Measurements from ENCODE around the gene MAG.

Gene MAG

DNA sequence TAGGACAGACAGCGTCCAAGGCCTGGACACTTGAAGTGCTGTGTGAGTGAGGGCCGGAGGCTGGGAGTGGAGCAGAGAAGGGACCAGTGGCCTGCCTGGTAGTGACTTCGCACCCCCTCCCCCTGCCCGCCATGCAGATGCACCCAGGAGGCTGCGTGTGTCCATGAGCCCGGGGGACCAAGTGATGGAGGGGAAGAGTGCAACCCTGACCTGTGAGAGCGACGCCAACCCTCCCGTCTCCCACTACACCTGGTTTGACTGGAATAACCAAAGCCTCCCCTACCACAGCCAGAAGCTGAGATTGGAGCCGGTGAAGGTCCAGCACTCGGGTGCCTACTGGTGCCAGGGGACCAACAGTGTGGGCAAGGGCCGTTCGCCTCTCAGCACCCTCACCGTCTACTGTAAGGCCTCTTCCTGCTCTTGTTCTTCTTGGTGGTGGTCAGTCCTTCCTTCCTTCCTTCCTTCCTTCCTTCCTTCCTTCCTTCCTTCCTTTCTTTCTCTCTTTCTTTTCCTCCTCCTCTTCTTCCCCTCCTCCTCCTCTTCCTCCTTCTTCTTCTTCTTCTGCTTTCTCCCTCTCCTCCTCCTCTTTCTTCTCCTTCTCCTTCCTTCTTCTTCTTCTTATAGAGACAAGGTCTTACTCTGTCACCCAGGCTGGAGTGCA is 49.7 kb downstream of the MAG start:
- in situ Hi-C loops (cut with MboI; ENCODE audit: low sequenced_read_pairs) = loop anchor here (10.0 kb wide), 1 partner anchor 123 kb away; no protein-coding TSS in a partner anchor

DNA sequence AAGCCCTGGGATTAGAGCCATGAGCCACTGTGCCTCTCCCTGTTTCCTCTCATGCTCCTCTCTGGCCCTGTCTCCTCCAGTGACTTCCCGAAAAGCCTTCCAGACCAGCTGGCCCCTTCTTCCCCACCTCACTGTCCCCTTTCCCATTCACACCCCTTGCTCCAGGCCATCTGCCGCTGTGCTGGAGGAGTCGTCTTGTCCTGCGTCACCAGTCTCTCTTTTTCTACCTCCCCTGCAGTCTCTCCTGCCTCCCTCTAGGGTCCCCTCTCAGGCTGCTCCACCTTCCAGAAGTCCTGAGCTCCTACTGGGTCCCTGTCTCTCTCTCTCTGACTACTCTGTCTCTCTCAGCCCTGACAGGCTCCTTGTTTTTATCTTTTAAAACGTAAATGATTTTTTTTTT is 50.5 kb downstream of the MAG start:
- in situ Hi-C loops (cut with MboI; ENCODE audit: low sequenced_read_pairs) = loop anchor here (10.0 kb wide), 1 partner anchor 122 kb away; no protein-coding TSS in a partner anchor

DNA sequence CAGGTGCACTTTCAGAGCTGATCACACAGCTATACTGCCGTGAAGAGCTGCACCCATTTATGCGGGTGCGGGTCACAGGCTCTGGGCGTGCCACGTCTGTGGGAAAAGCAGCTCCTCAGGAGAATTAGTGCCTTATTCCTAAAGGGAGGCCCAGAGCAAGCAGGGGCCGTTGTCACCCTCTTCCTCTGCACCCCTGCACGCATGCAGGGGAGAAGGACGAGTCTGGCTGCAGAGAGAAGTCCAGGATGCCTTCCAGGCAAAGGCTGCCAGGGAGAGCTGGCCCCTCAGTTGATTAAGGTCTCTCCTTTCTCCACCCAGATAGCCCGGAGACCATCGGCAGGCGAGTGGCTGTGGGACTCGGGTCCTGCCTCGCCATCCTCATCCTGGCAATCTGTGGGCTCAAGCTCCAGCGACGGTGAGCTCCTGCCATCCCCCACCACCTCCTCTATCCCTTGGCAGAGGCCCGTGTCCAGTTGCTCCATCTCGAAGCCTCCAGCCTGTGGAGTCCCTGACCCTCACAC is 52.6 kb downstream of the MAG start:
- in situ Hi-C loops (cut with MboI; ENCODE audit: low sequenced_read_pairs) = loop anchor here (10.0 kb wide), 1 partner anchor 120 kb away; no protein-coding TSS in a partner anchor

DNA sequence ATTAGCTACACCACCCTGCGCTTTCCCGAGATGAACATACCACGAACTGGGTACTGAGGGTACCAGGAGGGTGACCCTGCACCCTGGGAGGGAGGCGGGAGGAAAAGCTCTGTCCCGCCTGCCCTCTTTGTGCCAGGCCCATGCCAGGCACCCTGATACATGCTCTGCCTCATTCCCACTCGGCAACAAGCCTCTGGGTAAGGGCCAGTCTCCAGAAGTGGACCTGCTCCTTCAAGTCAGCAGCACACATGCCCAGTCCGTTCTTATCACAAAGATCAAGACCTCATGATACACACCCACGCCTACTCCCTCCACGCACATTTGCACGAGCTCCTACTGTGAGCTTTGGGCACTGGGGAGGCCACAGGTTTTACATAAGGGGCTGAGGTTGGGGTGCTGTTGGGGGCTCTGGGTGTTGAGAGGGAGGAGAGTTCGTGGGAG is 53.7 kb downstream of the MAG start:
- in situ Hi-C loops (cut with MboI; ENCODE audit: low sequenced_read_pairs) = loop anchor here (10.0 kb wide), 1 partner anchor 119 kb away; no protein-coding TSS in a partner anchor

DNA sequence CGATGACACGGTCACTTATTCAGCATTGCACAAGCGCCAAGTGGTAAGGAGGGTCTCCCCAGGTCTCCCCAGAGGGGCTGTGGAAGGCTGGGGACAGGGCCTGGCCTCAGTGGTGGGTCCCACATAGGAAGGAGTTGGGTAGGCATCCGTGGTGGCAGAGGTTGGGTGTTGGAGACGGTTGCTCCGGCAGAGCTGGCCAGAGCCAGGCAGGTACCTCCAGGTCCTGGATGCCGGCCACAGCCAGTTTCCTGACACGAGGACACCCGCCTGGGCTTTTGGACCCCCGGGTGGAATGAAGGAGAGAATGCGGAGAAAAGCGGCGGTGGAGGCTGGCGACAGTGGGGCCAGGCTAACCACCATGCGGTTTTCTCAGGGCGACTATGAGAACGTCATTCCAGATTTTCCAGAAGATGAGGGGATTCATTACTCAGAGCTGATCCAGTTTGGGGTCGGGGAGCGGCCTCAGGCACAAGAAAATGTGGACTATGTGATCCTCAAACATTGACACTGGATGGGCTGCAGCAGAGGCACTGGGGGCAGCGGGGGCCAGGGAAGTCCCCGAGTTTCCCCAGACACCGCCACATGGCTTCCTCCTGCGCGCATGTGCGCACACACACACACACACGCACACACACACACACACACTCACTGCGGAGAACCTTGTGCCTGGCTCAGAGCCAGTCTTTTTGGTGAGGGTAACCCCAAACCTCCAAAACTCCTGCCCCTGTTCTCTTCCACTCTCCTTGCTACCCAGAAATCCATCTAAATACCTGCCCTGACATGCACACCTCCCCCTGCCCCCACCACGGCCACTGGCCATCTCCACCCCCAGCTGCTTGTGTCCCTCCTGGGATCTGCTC is 54.5 kb downstream of the MAG start:
- in situ Hi-C loops (cut with MboI; ENCODE audit: low sequenced_read_pairs) = loop anchor here (10.0 kb wide), 1 partner anchor 118 kb away; no protein-coding TSS in a partner anchor

DNA sequence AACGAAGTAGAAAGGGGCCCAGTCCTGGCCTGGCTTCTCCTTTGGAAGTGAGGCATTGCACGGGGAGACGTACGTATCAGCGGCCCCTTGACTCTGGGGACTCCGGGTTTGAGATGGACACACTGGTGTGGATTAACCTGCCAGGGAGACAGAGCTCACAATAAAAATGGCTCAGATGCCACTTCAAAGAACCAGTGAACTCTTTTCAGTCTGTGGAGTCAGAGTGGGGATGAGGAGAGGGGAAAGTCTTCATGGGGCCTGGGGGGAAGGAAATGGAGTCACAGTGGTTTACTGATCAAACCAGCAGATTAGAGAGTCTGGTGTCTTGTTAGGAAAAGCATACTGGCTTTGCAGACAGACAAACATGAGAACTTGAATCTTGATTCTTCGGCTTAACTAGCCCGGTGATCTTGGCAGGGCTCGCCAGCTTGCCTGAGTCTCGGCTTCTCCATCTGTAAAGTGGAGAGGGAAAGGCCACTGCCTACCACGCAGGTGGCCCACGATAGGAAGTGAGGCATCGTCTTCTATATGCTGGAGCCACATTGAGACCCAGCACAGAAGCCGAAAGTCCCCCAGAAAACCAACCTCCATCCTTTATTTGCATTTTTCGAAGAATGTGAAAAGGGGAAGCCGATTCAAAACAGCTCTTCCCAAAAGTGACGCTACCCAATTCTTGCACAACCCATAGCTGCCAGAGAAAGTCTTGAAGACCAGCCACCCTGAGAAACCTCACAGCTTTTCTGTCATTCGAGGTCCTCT is 55.4 kb downstream of the MAG start, which contains the start of gene FFAR1:
FFAR1 (plus strand) TSS at position 732 of the 759 bp plus-strand sequence. CDS start 3,650 bp downstream, outside the sequence.
- in situ Hi-C loops (cut with MboI; ENCODE audit: low sequenced_read_pairs) = loop anchor here (10.0 kb wide), 1 partner anchor 117 kb away; no protein-coding TSS in a partner anchor

DNA sequence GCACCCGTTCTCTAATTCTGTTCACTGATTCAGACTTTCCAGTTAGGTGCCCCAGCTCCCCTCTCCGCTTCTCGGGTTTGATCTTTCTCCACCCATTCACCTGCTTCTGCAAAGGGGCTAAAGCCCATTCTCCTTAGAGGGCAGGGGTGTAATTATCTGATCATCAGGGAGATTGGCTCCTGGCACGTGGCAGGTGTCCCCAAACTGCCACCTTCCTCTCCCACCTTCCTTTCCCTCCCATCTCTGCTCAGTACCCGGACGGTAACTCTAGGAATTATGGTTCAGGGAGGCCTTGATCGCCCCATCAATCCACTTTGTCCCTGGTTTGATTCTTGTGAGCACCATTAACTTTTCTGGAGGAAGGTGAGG is 56.0 kb downstream of the MAG start:
- in situ Hi-C loops (cut with MboI; ENCODE audit: low sequenced_read_pairs) = loop anchor here (10.0 kb wide), 1 partner anchor 117 kb away; no protein-coding TSS in a partner anchor

DNA sequence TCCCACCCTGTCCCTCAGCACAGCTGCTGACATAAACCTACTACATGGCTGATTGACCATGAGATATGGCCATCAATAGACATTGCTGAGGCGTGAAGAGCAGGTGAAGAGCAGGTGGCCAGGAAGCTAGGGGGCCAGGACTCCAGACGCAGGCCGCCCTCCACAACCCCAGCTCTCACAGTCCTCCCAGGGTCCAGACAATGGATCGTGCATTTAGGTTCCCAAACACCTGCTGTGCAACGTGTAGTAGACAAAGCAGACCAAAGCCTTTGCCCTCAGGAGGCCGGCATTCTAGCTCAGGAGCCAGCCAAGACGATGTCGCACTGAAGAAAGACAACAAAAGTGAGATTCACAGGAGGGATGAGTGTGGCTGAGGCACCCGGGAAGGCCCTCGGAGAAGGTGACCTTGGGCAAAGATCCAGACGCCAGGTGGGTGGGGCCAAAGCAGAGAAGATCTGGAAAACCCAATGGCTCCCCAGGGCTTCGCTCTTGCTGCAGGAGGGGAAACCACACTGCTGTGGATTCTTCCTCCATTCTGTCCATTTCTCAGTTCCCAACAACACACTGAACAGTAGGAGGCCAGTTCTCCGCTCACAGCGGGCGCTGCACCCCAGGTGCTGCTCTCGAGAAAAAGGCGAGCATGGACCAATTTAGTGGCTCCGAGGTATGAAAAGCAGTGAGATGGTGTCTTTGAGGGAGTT is 57.1 kb downstream of the MAG start:
- in situ Hi-C loops (cut with MboI; ENCODE audit: low sequenced_read_pairs) = loop anchor here (10.0 kb wide), 1 partner anchor 116 kb away; no protein-coding TSS in a partner anchor

DNA sequence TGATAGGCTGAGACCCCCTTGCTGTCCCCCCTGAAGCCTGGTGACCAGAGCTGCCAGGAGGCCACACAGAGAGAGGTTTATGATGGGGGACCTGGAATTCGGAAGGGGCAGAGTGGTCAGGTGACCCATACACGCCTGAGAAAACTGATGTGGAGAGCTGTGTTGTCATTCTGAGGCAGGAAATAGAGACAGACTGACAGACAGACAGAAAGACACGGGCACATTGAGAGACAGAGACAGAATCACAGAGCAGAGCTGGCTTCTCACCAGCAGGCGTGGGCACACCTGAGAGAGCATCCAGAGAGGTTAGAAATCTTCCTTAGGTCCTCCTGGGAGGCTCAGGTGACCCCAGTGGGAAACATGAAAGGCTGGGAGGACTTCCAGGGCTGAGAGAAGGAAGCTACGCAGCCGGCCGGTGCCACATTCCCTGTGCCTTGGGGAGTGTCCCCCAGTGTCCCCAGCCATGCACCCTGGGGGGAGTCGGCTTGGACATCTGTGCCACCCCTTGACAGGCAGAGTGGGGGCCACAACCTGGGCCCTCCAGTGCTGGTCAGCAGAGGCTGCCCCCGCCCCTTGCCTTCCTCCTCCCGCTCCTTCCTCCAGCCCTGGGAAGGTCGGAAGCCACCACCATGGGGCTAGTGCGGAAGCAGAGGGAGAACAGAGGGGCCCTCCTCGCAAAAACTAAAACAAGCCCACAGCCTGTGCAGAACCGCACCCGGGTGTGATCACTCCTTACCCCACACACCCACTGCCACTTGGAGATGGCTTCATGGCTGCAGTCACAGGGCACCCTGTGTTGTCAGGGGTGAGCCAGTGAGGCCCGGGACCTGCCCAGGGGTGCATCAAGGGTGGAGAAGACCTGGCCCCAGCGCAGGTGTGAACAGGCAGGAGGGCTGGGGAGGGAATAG is 57.9 kb downstream of the MAG start:
- in situ Hi-C loops (cut with MboI; ENCODE audit: low sequenced_read_pairs) = loop anchor here (10.0 kb wide), 1 partner anchor 115 kb away; no protein-coding TSS in a partner anchor

DNA sequence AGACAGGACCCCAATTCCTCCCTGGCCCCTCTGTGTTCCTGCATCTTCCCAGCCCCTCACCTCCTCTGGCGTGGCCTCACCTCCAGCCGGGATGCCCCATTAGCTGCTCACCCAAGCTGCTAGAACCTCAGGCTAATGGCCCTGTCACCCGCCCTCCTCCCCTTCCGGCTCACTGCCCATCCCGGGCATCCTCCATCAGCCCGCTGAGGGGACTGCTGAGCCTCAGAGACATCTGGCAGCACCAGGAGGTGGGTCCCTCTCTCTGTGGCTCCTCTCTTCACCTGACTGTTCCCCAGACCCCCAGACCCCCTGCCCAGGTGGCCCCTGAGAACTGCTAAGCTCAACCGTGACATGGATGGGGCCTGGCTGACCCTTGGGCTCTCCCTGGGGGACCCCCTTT is 58.6 kb downstream of the MAG start:
- in situ Hi-C loops (cut with MboI; ENCODE audit: low sequenced_read_pairs) = no loop called here

DNA sequence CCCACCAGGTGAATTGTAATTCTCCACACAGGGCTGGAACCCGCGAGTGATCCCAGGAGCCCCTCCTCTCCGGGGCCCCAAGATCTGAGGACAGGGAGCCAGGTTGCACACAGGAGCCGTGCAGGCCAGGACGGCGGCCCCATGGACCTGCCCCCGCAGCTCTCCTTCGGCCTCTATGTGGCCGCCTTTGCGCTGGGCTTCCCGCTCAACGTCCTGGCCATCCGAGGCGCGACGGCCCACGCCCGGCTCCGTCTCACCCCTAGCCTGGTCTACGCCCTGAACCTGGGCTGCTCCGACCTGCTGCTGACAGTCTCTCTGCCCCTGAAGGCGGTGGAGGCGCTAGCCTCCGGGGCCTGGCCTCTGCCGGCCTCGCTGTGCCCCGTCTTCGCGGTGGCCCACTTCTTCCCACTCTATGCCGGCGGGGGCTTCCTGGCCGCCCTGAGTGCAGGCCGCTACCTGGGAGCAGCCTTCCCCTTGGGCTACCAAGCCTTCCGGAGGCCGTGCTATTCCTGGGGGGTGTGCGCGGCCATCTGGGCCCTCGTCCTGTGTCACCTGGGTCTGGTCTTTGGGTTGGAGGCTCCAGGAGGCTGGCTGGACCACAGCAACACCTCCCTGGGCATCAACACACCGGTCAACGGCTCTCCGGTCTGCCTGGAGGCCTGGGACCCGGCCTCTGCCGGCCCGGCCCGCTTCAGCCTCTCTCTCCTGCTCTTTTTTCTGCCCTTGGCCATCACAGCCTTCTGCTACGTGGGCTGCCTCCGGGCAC is 59.6 kb downstream of the MAG start:
- in situ Hi-C loops (cut with MboI; ENCODE audit: low sequenced_read_pairs) = no loop called here

DNA sequence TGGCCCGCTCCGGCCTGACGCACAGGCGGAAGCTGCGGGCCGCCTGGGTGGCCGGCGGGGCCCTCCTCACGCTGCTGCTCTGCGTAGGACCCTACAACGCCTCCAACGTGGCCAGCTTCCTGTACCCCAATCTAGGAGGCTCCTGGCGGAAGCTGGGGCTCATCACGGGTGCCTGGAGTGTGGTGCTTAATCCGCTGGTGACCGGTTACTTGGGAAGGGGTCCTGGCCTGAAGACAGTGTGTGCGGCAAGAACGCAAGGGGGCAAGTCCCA is 60.2 kb downstream of the MAG start:
- in situ Hi-C loops (cut with MboI; ENCODE audit: low sequenced_read_pairs) = no loop called here

DNA sequence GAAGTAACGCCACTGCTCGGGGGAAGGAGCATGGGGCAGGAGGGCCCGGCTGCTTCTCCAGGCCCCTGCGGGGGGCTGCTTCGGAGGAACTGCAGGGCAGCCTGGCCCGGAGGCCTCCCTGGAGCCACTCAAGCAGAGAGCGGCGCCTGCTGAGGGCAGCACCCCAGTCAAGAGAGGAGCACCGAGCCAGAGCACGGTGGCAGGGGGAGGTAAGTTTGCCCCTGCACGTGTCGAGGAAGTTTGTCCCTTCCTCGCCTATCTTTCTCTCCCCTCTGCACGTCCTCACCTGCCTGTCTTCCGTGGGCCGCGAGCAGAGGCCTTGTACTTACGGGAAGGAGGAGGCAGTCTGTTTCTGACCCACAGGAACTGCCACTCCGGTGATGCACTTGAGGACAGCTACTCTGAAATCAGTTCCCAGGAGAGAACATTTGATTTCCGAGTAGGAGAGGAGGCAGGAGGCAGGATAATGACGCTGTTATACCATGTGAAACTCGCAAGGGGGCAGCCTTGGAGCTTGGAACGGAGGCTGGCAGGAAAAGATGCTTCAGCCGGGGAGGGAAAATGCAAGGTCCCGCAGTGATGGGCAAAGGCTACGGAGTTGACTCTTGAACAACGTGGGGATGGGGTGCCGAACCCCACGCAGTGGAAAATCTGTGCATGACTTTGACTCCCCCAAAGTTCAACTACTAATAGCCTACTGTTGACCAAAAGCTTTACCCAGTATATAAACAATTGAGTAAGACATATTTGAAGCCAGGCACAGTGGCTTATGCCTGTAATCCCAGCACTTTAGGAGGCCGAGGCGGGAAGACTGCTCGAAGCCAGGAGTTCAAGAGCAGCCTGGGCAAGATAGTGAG is 60.7 kb downstream of the MAG start:
- in situ Hi-C loops (cut with MboI; ENCODE audit: low sequenced_read_pairs) = no loop called here

DNA sequence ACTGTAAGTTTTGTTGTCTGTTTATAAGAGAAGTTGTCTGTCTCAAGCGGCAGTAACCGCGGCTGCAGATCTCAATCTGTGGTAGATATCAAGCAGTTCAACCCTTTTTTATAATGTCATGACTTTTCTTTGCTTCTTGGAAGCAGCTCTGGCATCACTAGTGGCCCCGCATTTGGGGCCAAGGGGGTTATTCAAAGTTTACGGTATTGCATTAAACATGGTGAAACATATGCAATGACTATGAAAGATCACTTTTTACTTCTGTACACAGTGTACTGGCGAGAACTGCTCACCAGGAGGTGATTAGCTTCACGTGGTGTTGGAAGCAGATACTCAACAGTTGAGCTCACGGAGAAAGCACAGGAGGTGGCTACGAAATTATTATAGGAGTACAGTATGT is 61.7 kb downstream of the MAG start:
- in situ Hi-C loops (cut with MboI; ENCODE audit: low sequenced_read_pairs) = no loop called here

DNA sequence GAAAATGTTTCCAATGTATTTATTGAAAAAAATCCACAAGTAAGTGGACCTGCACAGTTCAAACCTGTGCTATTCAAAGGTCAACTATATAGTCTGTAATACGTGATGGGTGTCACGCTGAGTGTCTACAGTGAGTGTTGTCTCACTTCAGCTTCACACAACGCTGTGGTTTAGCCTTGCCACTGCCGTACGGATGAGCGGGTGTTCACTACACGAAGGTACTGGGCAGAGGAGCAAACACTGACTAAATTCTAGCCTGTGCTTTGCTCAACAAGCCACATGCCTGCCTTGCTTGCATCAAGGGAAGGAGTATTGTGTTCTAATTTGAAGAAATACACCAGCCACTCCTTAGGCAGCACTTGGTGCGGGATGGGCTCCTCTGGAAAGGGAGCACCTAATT is 62.9 kb downstream of the MAG start:
- in situ Hi-C loops (cut with MboI; ENCODE audit: low sequenced_read_pairs) = no loop called here

DNA sequence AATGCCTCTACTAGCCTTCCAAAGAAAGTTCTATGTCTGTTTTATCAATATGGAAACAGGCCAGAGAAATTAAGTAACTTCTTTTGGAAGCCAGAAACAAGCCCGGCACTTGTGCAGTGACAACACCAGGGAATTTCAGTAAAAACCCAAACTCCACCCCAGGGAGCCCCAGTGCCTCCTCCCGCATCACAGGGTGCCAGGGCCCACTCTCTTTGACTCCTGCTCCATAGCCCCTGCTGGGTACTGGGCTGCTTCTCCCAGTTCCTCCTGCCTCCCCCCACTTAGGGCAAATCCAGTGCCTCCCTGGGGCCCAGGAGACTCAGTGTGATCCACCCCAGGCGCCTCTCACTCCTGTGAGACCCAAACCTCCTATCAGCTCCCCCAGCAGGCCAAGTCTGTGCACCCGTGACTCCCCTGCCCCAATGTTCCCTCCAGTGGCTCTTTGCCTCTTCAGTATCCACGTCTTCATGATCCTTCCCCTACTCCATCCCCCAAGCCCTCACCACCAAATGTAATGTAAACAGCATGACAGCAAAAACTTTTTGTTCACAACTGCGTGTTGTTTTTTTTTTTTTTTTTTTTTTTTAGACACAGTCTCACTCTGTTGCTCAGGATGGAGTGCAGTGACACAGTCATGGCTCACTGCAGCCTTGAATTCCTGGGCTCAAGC is 64.0 kb downstream of the MAG start:
- in situ Hi-C loops (cut with MboI; ENCODE audit: low sequenced_read_pairs) = no loop called here
